ENCODE data around the gene SYNPO2L. TPM values are rescaled to one million over a fixed set of nuclear protein-coding genes. Genes with fewer than 3 reads are reported as not detected.

The SYNPO2L gene
- total and polyA plus RNA-seq, 9 of the 15 experiments (the other 6 are each of a cell fraction or from before 2014, with no cell fraction given): 0.03 to 0.07 TPM; not detected in 7

GRCh38 chr10:73653701-73654100, 2.1 kb downstream of the SYNPO2L start (continued):
- TF ChIP-seq RCOR1 (IDR thresholded peaks at IDR 0.05; ENCODE audit: borderline replicate concordance in 1 of 2, low read depth in 2 of 2, low read length in 2 of 2) (peak in 1 of 2 experiments; percentile 76; a peak in 2 of 4 replicates), SMARCA5 (IDR thresholded peaks at IDR 0.05) (no peak), BDP1 (IDR thresholded peaks at IDR 0.05; ENCODE audit: insufficient read depth, insufficient read length) (no peak), DPF2 (IDR thresholded peaks at IDR 0.05) (0 out of 2 replicates have a peak, but pooled peaks have one; percentile 23), ZBTB11 (CRISPR knock-in tag; IDR thresholded peaks at IDR 0.05) (peak in 1 of 3 experiments; percentile 48; a peak in 1 of 6 replicates), HDGF (IDR thresholded peaks at IDR 0.05) (0 out of 2 replicates have a peak, but pooled peaks have one; percentile 63), BRD9 (IDR thresholded peaks at IDR 0.05; ENCODE audit: low read depth, partially characterized antibody) (peak; percentile 66), GTF3C2 (IDR thresholded peaks at IDR 0.05; ENCODE audit: borderline replicate concordance, extremely low read depth, insufficient read length) (no peak), MYC (IDR thresholded peaks at IDR 0.05; ENCODE audit: low read depth, low read length) (peak; percentile 63), MYC (CRISPR knock-in tag; IDR thresholded peaks at IDR 0.05; ENCODE audit: borderline replicate concordance, low read depth) (no peak), ARID2 (IDR thresholded peaks at IDR 0.05) (0 out of 2 replicates have a peak, but pooled peaks have one; percentile 62), BCOR (IDR thresholded peaks at IDR 0.05) (peak; percentile 19; the same call in 1 of the 2 replicates), ELF4 (CRISPR knock-in tag; IDR thresholded peaks at IDR 0.05) (peak; percentile 34; the same call in 1 of the 2 replicates), MCM2 (IDR thresholded peaks at IDR 0.05; ENCODE audit: low read depth) (no peak), ZNF316 (IDR thresholded peaks at IDR 0.05) (no peak)
